SK-N-MC (cell line): ENCODE results near the gene KLRK1.
"Not testable (repeated sequence)": the region's sequence is repeated elsewhere in the genome, so short reads cannot be mapped to it uniquely, and the experiment has no call there.

Source experiments
- EZH2 ChIP-seq: fragments of 200-600 bp; sonication (generic); IDR thresholded peaks from one replicate; pipeline ENCODE4 v1.6.1; 2017; ENCODE audit warnings: antibody characterized with exemption
- POLR2AphosphoS5 ChIP-seq: IDR thresholded peaks from 2 replicates; pipeline ENCODE4 v1.6.1; 2012; ENCODE audit warnings: mild to moderate bottlenecking, low read depth, low read length, borderline replicate concordance

DNA sequence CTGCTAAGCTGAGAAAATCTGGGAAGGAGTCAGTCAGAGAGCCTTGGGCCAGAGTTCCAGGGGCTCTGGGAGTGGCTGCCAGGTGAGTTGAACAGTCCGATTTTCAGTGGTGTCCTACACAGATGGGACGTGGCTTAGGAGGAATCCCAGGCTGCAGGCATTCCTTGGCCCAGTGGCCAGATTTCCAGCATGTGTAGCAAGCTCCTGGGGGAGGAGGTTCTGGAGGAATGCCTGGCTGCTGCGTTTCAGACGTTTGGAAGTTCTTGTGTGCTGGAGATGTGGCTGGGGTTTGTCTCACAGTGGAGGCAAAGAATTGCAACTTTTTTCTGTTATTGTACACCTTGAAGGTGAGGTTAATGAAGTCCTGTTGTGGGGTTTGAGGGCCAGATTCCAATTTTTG is 53.6 kb downstream of the KLRK1 start:
- TF ChIP-seq POLR2AphosphoS5, EZH2: not testable (repeated sequence)
